Osteoblast (primary cell): ENCODE results near the gene UBIAD1. TPM values are rescaled to one million over a fixed set of nuclear protein-coding genes. Genes with fewer than 3 reads are reported as not detected.
A peak's percentile ranks its signal among the peaks of the same experiment; 100 is the strongest.
"Not testable (repeated sequence)": the region's sequence is repeated elsewhere in the genome, so short reads cannot be mapped to it uniquely, and the experiment has no call there.

ENCODE experiments used
- DNase-seq: peaks from one replicate; pipeline ENCODE4 v3.0.0; 2011; ENCODE audit warnings: low spot score, mixed read lengths; ENCODE audit not compliant: insufficient read length; ENCODE audit errors: missing footprints
- H2AFZ ChIP-seq: 2 replicates; pipeline ENCODE4 v1.6.0; 2011; ENCODE audit warnings: mild to moderate bottlenecking, low read length
- H3K27ac ChIP-seq: 2 replicates; pipeline ENCODE4 v1.5.1; 2011; ENCODE audit warnings: mild to moderate bottlenecking, low read depth, low read length, moderate library complexity
- H3K27me3 ChIP-seq: 2 replicates; pipeline ENCODE4 v1.6.0; 2012; ENCODE audit warnings: mild to moderate bottlenecking, control low read depth, inconsistent platforms, low read length, moderate library complexity; ENCODE audit not compliant: insufficient read depth
- H3K36me3 ChIP-seq: 2 replicates; pipeline ENCODE4 v1.5.1; 2011; ENCODE audit warnings: mild to moderate bottlenecking, low read length, control low read depth, moderate library complexity; ENCODE audit not compliant: insufficient read depth
- H3K4me1 ChIP-seq: 2 replicates; pipeline ENCODE4 v1.5.1; 2011; ENCODE audit warnings: mild to moderate bottlenecking, low read length, control low read depth, moderate library complexity; ENCODE audit not compliant: insufficient read depth
- H3K4me2 ChIP-seq: 2 replicates; pipeline ENCODE4 v1.6.0; 2011; ENCODE audit warnings: mild to moderate bottlenecking, low read length; ENCODE audit not compliant: insufficient read depth
- H3K4me3 ChIP-seq: fragments of 200-600 bp; sonication (generic); 3 replicates; pipeline ENCODE4 v1.5.1; 2012; ENCODE audit warnings: mild to moderate bottlenecking, low read length, inconsistent platforms; ENCODE audit not compliant: insufficient read depth
- H3K79me2 ChIP-seq: 2 replicates; pipeline ENCODE4 v1.6.0; 2012; ENCODE audit warnings: mild to moderate bottlenecking, low read length, control low read depth, inconsistent platforms; ENCODE audit not compliant: insufficient read depth
- H3K9me3 ChIP-seq: 2 replicates; pipeline ENCODE4 v1.5.1; 2011; ENCODE audit warnings: low read depth, low read length, control low read depth
- H4K20me1 ChIP-seq: 2 replicates; pipeline ENCODE4 v1.6.0; 2012; ENCODE audit warnings: mild to moderate bottlenecking, low read length, control low read depth; ENCODE audit not compliant: insufficient read depth
- total RNA-seq: library from RNA; depleted of rRNA; stranded (reverse); fragments of >200 nt; gene quantifications from 2 replicates; pipeline ENCODE4 v1.2.3, GENCODE V29; 2012
- TF ChIP-seq, protein P1 (sequence below): IDR thresholded peaks from 2 replicates; pipeline ENCODE4 v1.5.1; 2011; ENCODE audit warnings: mild to moderate bottlenecking, low read depth, low read length, moderate library complexity; ENCODE audit errors: extremely low read depth

Gene UBIAD1
- total RNA-seq, 1 donor, result 10.5 TPM

DNA sequence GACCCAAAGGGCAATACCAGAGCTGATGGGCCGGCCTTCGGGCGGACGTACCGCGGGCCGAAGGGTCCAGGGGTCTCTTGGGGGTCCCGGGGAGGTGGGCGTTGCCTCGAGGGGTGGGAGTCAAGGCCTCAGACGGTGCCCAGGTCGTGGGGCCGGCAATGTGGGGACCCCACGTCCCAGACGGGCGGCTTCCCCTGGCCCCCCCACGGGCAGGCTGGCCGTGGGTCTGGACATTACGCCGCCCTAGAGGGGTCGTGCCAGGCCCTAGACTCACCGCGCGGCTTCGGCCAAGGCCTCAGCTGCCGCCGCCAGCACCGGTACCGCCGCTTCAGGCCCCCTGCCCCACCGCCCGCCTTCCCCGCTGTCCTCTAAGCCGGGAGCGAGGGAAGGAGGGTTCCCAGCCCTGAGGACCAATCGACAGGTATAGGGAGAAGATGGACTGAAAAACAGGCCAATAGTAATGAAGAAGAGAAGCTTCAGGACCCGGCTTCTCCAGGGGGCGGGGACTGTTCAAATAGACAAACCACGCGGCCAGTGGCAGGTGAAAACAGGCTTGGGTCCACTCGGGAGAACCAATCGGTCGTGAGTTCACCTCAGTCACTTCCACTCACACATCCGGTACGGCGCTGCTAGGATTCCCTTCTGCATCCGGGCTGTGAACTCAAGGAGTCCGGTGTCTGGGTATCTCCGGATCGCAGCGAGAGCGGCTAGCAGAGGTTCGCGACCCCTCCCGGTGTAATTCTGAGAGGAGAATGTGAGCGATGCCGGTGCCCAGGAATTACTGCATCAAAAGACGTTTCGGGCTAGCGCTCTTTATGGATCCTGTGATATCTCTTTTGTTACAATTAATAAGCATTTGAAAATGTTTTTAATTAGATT, 10.6 kb upstream of the UBIAD1 start, which contains the start of gene MTOR:
Gene MTOR, minus strand, starts transcription at position 381 of the 879 bp plus-strand sequence. CDS start 3,142 bp downstream, outside the sequence.
- peaks cover 14% of the 10 kb centered on the region for H3K36me3 ChIP-seq
- peak within 1 kb of the TSS; percentile 84 for H2AFZ ChIP-seq
- DNase-seq, result peak; percentile 100
- peak within 1 kb of the TSS; percentile 92 for H3K4me2 ChIP-seq
- TF ChIP-seq, protein P1, sequence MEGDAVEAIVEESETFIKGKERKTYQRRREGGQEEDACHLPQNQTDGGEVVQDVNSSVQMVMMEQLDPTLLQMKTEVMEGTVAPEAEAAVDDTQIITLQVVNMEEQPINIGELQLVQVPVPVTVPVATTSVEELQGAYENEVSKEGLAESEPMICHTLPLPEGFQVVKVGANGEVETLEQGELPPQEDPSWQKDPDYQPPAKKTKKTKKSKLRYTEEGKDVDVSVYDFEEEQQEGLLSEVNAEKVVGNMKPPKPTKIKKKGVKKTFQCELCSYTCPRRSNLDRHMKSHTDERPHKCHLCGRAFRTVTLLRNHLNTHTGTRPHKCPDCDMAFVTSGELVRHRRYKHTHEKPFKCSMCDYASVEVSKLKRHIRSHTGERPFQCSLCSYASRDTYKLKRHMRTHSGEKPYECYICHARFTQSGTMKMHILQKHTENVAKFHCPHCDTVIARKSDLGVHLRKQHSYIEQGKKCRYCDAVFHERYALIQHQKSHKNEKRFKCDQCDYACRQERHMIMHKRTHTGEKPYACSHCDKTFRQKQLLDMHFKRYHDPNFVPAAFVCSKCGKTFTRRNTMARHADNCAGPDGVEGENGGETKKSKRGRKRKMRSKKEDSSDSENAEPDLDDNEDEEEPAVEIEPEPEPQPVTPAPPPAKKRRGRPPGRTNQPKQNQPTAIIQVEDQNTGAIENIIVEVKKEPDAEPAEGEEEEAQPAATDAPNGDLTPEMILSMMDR, result peak; percentile 23
- H3K27ac ChIP-seq, result peak within 1 kb of the TSS; percentile 77
- H3K79me2 ChIP-seq, result peaks cover 20% of the 10 kb centered on the region
- H3K4me3 ChIP-seq, result peak within 1 kb of the TSS; percentile 92
- no peaks in the 10 kb centered on the region for H4K20me1 ChIP-seq
- no peaks in the 10 kb centered on the region for H3K27me3 ChIP-seq
- H3K9me3 ChIP-seq, result no peaks in the 10 kb centered on the region
- peaks cover 6% of the 10 kb centered on the region for H3K4me1 ChIP-seq

DNA sequence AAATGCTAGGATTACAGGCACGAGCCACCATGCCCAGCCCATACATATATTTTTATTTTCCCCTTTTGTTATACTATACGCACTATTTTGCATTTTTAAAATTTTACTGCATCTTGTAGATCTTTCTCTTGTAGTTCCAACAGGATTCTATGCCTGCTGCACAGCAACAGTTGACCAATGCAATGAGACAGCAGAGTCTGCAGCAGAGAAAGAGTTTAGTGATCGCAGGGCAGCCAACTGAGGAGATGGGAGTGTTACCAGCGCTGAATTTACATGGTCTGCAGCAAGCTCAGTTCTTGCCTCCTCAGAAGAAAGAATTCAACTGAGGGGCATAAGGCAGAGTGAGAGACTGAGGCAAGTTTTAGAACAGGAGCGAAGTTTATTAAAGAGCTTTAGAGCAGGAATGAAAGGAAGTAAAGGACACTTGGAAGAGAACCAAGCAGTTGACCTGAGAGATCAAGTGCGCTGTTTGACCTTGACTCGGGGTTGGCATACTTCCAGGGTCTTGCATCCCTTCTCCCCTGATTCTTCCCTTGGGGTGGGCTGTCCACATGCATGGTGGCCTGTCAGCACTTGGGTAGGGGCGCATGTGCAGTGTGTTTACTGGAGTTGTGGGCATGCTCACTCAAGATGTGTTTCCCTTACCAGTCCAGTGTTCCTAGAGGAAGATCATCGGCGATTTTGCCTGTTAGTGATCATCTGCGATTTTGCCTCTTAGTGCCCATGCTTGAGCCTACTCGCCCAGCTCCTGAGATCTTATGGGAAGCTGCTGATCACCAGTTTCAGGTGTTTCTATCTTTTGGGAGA, 6.5 kb upstream of the UBIAD1 start:
- Histone ChIP-seq H3K36me3 (no peaks in the 10 kb centered on the region), H3K4me3 (no peak overlapping the region), H3K9me3 (no peaks in the 10 kb centered on the region), H4K20me1 (no peaks in the 10 kb centered on the region), H3K4me2 (no peak overlapping the region), H3K79me2 (peaks cover 9% of the 10 kb centered on the region), H2AFZ (no peak overlapping the region), H3K4me1 (peaks cover 5% of the 10 kb centered on the region), H3K27me3 (no peaks in the 10 kb centered on the region), H3K27ac (no peak overlapping the region)
- DNase-seq, result no peak
- TF ChIP-seq, protein P1, result no peak

DNA sequence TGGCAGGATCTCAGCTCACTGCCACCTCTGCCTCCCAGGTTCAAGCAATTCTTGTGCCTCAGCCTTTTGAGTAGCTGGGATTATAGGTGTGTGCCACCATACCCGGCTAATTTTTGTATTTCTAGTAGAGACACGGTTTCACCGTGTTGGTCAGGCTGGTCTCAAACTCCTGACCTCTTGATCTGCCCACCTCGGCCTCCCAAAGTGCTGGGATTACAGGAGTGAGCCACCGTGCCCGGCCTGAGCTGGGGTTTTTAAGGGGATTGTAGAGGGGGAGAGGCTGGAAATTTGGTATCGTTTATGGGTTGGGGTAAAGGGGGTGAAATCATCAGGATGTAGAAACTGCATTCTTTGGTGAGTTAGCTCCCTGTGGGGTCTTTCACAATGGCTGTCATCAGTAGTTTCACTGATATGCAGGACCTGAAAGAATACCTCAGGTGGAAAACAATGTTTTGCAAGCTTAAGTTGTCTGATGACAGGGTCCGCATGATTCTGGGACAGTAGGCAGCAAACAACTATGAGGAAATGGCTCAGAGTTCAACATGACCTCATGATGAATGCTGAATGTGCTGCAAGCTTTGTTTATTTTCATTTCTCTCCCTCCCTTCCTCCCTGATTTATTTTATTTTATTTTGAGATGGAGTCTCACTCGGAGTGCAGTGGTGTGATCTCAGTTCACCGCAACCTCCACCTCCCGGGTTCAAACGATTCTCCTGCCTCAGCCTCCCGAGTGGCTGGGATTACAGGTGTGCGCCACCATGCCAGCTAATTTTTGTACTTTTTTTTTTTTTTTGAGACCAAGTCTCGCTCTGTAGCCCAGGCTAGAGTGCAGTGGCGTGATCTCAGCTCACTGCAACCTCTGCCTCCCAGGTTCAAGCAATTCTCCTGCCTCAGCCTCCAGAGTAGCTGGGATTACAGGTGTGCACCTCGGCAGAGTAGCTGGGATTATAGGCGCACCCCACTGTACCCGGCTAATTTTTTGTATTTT, 5.4 kb upstream of the UBIAD1 start:
- H3K79me2 ChIP-seq, DNase-seq, H3K4me2 ChIP-seq, H3K4me3 ChIP-seq, H3K27ac ChIP-seq, H2AFZ ChIP-seq, H3K36me3 ChIP-seq, H4K20me1 ChIP-seq, H3K9me3 ChIP-seq, H3K27me3 ChIP-seq, H3K4me1 ChIP-seq: not testable (repeated sequence)

DNA sequence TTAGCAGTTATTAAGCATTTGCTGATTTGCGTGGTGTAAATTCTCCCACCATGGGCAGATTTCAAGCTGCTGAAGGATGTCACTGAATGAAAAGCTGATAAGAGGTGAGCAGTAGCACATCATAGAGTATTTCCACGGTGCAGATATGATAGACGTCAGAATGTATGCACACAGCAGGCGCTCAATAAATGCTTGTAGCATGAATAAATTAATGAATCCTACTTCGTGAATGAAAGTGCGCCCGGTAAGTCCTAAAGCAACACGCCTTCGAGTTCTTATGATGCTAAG, 510 bp upstream of the UBIAD1 start:
- peak overlapping the region; percentile 49 for H3K4me2 ChIP-seq
- no peaks in the 10 kb centered on the region for H4K20me1 ChIP-seq
- H3K27ac ChIP-seq, result no peak overlapping the region
- peak overlapping the region; percentile 29 for H3K4me3 ChIP-seq
- H3K4me1 ChIP-seq, result peaks cover 11% of the 10 kb centered on the region
- H2AFZ ChIP-seq, result peak overlapping the region; percentile 45
- no peak for DNase-seq
- H3K36me3 ChIP-seq, result no peaks in the 10 kb centered on the region
- TF ChIP-seq, protein P1, result no peak
- H3K27me3 ChIP-seq, result no peaks in the 10 kb centered on the region
- no peaks in the 10 kb centered on the region for H3K9me3 ChIP-seq
- peaks cover 12% of the 10 kb centered on the region for H3K79me2 ChIP-seq
